HL-60/S4 treated with retinoic acid at 250 ng/mL for 4 days and 3 days (cell line): ENCODE data around the gene KMT2C.
"Not testable (repeated sequence)": the region's sequence is repeated elsewhere in the genome, so short reads cannot be mapped to it uniquely, and the experiment has no call there.

Experiments used
- in situ Hi-C: fragments of 300-500 bp; cut with MboI; formaldehyde crosslinking; loops from 2 replicates; pipeline ENCODE4 v1.7.0; 2022; ENCODE audit warnings: low sequenced_read_pairs

Gene KMT2C

DNA sequence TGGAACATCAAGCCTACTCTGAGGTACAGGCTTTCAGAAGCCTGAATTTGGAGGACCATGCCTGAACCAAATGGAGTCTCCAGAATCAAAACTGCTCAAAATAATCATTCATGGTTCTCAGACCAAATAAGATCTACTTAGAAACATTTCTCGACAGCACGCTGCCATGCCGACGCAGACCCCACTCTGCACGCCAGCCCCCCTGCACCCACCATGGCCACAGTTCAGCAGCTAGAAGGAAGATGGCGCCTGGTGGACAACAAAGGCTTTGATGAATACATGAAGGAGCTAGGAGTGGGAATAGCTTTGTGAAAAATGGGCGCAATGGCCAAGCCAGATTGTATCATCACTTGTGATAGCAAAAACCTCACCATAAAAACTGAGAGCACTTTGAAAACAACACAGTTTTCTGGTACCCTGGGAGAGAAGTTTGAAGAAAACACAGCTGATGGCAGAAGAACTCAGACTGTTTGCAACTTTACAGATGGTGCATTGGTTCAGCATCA lies 6.6 kb upstream of the KMT2C start:
- in situ Hi-C loops, result no loop called here

DNA sequence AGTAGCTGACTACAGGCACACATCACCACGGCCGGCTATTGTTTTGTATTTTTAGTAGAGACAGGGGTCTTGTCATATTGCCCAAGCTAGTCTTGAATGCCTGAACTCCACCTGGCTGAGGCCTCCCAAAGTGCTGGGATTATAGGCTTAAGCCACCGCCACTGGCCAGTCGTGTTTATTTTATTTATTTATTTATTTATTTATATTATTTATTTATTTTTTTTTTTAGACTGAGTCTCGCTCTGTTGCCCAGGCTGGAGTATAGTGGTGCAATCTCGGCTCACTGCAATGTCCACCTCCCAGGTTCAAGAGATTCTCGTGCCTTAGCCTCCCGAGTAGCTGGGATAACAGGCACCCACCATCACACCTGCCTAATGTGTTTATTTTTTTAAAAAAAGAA lies 6.0 kb upstream of the KMT2C start:
- in situ Hi-C loops, result not testable (repeated sequence)

DNA sequence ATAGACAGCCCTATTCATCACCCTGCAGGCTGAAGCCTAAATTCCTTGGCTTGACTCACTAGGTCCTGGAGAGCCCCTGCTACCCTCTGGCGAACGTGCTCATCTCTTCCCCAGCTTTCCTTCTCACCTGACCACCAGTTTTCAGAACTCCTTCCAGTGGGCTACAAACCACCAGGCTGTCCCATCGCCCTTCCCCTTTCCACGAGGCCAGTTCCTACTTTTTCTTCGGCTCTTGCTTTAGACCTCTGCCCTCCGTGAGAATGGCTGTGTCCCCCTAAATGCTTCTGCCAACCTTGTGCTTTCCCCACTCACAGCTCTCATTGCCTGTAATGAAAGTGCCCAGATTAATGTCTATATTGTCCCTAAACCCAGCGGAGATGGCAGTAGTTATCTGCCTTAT lies 5.4 kb upstream of the KMT2C start:
- in situ Hi-C loops, result not testable (repeated sequence)

DNA sequence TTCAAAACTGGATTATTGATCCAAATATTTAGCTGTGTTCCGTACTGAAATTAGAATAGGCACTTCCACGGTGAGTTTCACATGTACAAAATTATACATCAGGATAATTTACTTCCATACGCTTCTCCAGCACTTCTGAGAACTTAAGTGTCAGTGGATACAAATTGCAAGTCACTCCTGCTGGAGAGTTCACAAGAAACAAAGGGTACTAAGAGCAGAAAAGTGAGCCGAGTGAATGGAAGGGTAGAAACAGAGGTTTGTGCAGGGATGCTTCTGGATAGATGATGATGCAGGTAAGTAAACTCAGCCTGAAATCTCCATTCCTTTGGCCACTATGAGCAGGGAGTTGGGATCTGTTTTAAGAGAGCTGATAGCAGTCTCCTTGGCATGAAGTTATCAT lies 2.2 kb upstream of the KMT2C start:
- in situ Hi-C loops, result not testable (repeated sequence)

DNA sequence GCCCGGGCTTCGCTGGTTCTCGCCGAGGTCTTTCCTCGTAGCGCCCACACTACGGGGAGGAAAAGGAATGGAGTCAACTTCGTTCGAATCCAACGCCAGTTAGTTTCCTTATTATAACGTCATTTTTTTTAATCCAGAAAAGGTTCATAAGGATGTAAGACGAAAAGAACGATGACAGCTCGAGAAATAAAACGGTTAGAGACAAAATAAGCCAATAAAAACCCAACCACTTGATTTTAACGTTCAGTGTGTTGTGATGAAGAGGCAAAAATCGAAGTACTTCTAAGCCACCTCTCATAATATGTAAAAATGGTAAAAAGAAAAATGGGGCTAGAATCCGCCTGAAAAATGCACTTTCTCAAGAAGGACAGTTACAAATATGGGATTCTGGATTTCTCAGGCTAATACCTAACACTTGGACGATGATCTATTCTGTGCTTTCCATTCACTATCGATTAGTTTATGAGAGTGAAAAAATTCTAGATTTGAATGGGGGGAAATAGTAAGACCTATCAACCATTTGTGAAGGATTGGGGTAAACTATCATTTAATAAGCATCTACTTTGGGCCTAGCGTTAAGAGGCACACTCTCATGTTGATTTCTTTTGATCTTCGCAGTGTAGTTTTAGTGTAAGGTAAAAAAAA lies 1.2 kb upstream of the KMT2C start:
- in situ Hi-C loops, result not testable (repeated sequence)

DNA sequence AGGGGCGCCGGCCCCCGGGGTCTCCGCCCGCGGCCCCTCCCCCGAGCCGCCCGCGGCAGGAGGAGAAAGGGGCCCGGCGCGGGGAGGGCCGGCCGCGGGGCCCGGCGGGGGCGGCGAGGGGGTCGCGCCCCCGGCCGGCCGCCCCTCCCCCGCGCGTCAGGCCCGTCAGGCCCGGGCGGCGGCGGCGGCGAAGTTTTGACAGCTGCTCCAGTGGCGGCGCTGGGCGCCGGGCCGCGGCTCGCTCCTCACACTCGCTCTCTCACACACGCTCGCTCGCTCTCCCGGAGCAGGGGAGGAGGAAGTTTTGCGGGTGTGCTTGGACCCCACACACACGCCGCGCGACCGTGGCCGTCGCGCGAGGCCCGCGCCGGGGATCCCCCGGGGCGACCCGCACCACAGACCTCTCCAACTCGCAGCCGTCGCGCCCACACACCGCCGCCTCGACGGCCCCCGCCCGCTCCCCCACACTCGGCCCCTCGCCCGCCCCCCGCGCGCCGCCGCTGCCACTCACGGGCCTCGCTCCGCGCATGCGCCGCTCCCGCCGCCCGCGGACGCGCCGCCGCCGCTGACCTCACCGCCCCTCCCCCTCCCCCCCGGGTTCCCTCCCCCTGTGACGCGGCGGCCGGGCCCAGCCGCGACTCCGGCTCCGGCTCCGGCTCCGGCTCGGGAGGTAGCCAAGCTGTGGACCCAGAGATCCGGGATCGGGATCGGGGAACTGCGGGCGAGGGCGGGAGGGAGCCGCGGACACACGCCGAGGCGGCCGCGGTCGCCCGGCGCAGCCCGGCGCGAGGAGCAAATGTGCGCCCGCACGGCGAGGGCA lies 518 bp upstream of the KMT2C start:
- in situ Hi-C loops, result no loop called here

DNA sequence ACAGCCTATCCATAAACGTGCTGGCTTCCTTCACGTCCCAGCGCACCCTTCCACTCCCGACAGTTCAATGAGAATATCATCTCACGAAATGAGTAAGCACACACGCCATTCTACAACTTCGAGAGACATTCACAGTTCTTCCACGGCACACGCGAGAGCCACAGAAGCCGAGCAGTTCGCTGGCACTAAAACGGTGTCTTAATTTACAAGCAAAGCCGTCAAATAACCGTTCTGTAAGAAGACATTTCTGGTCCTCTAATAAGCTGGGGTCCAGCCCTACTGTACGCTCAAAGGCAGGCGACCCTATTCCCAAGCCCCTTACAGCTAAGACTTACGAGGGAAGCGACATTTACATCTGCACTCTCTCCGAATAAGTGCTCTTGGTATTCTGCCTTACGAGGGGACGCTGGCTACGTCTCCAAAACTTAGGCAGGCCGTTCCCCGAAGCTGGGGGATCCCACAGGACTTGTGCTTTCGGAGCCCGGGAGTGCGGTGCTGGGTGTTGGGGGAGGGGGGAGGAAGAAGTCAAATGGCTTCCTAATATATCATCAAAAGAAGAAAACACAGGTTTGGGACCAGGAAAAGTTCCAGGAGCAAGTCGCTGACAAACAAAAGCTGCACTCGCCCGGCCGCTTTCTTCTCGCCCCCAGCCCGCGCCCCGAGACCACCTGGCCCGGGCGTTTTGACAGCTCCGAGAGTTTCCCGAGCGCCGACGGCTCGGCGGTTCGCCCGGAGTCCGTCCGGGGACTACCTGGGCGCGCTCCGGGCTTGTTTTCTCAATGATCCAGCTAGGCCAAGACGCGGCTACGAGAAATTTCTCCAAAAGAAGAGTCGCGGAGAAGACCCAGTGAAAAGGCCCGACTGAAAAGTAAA lies 1.1 kb downstream of the KMT2C start:
- in situ Hi-C loops, result not testable (repeated sequence)

DNA sequence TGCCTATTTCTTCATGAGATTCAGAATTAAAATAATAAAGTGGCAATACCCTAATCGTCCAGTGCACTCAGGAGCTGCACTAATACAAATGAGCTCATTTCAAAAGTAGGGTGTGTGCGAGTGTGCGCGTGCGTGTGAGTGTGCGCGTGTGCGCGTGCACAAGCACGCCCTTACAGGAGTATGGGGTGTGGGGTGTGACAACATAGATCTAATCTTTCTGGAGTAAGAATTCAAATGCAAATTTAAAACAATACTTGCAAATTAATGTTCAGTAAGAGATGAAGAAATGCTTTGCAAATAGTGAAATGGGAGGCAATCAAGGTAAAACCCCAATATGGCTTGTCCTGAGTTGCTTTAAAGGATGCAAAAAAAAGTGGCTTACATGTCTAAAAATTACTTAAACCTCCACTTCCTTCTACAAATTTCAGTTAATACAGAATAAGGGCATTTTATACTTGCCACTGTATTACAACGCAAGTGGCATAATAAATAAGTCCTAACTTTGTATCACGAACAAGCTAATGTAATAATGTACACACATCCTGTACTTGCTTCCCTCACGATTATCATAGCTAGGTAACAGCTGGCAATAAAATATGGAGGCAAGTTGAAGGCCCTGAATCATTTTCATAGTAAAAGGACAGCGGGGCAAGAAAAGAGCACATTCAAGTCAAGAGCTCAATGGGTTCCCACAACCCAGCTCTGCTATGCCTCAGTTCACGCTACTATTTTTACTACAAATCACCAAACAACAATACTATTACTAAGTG lies 1.9 kb downstream of the KMT2C start:
- in situ Hi-C loops, result not testable (repeated sequence)

DNA sequence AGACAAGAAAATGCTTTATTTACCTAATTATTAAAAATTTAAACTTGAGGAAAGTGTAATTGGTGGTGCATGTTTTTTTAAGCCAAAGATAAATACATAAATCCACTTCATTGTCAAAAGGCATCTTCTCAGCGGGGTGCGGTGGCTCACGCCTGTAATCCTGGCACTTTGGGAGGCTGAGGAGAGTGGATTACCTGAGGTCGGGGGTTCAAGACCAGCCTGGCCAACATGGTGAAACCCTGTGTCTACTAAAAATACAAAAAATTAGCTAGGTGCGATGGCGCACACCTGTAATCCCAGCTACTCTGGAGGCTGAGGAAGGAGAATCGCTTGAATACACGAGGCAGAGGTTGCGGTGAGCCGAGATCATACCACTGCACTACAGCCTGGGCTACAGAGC lies 3.1 kb downstream of the KMT2C start:
- in situ Hi-C loops, result not testable (repeated sequence)

DNA sequence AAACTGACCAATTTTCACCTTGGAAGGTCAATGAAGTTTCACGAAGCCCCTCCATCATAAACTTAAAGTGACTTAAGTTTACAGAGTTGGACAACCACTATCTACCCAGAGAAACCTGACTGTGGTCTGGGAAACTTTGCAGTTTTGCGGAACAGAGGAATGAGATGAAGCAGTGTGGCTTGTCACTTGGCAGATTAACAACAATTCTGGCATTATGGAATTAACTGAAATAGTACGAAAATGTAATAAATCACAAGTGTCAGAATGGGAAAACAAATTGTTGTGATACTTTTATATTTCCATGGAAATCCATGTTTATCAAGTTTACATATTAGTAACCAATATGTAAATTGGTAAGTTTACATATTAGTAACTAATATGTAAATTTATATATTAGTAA lies 4.9 kb downstream of the KMT2C start:
- in situ Hi-C loops, result no loop called here

DNA sequence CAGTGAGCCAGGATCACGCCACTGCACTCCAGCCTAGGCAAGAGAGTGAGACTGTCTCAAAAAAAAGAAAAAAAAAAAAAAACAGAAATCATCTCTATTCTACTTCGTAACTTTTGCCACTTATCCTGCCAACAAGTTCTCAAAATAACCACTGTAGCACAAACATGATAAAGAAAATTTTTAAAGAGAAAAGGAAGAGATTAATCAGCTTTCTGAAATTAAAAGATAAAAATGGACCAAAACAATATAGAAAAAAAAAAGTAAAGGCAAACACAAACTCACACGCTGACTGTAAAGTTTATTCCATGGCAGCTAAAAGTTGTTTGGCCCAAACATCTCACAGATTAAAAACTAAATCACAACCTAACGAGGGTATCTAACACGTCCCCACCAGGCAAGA lies 5.7 kb downstream of the KMT2C start:
- in situ Hi-C loops, result not testable (repeated sequence)

DNA sequence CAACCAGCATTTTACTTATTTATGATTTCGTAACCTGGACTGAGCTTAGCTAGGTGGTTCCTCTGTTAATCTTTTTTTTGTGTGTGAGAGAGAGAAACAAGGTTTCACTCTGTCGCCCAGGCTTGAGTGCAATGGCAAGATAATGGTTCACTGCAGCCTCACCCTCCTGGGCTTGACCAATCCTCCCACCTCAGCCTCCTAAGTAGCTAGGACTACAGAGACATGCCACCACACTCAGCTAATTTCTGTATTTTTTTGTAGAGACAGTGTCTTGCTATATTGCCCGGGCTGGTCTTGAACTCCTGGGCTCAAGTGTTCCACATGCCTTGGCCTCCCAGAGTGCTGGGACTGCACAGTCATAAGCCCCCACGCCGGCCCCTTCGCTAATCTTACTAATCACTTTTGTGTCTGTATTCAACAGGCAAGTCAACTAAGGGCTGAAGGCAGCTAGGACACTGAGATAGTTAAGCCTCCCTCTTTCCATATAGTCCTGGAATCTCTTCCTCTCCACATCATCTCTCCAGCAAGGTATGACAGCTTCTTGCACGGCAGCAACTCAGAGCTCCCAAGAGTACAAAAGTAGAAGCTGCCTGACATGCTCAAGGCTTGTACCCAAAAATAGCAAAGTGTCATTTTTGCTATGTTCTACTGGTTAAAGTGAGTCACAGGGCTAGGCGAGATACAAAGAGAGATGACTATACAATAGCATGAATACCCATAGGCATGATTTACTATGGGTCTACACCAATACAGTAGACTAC lies 11.3 kb downstream of the KMT2C start:
- in situ Hi-C loops, result no loop called here

DNA sequence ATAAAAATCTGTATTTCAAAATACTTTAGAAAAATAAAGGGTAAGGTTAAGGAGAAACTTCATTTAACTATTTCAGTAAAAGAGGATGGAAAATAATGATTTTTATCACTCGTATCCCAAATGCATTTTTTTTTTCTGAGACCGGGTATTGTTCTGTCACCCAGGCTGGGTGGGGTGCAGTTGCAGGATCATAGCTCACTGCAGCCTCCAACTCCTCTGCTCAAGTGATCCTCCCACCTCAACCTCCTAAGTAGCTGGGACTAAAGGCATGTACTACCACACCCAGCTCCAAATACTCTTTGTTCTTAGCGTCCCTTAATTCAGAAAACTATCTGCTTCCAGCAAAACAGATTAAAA lies 11.8 kb downstream of the KMT2C start:
- in situ Hi-C loops, result no loop called here

DNA sequence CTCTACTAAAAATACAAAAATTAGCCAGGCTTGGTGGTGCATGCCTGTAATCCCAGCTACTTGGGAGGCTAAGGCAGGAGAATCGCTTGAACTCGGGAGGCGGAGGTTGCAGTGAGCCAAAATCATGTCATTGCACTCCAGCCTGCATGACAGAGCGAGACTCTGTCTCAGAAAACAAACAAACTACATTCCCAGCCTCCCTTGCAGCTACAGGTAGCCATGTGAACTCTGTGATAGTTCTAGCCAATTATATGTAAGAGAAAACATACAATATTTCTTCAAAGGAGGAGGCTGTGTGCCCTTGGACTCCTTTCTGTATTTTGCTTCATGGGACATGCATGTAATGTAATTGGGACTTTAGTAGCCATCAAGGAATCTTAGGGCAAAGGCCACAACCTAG lies 12.6 kb downstream of the KMT2C start:
- in situ Hi-C loops, result not testable (repeated sequence)

DNA sequence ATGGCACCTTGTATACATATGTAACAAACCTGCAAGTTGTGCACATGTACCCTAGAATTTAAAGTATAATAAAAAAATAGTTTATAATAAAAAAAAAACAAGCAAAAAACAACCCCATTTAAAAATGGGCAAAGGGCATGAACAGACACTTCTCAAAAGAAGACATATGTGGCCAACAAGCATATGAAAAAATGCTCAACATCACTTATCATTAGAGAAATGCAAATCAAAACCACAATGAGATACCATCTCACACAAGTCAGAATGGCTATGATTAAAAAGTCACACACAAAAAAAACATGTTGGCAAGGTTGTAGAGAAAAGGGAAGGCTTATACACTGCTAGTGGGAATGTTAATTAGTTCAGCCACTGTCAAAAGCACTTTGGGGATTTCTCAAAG lies 14.9 kb downstream of the KMT2C start:
- in situ Hi-C loops, result not testable (repeated sequence)

DNA sequence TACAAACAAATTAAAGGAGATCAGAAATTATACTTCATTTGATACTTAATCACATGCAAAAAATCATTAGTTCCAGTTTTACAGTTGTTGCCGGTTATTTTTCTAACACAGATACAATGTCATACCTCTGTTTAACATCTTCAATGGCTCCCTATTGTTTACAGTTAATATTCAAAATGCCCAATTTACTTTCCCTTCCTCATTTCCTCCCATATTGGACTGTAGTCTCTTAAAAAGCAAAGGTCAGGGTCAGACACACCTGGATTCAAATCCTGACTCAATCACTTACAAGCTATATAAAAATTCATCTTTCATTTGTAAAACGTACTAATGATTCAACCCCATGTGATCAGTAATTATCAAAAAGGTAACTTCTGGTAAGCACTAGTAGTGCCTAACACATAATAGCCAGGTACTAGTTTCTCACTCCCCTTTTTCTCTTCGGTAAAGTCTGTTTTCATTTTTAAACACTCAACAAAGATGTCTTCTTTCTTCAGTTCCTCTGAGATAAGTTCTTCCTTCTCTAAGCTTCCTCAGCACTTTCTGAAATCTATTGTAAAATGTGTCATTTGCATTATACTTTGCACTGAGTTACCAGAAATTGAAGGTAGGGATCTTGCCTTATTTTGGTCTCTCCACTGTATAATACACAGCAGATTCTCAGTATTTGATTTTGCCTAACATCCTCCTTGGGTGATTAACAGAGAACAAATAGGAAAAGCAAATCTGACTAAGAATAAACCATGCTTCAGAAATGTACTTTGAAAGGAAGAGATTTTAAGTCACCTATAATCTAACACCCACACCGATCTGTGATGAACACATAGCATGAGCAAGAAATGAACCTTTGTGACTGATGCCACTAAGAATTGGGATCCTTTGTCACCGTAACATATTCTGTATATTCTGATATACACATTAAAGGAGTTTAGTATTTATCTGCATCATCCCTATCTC lies 16.1 kb downstream of the KMT2C start:
- in situ Hi-C loops, result no loop called here

DNA sequence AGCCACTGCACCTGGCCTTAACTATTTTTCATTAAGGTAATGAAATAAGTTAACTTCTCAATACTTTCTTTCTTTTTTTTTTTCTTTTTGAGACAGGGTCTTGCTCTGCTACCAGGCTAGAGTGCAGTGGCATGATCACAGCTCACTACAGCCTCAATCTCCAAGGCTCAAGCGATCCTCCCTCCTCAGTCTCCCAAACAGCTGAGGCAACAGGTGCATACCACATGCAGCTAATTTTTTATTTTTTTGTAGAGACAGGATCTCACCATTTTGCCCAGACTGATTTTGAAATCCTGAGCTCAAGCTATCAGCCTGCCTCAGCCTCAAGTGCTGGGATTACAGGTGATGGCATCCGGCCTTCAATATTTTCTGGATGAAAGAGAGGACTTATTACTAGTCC lies 21.0 kb downstream of the KMT2C start:
- in situ Hi-C loops, result no loop called here

DNA sequence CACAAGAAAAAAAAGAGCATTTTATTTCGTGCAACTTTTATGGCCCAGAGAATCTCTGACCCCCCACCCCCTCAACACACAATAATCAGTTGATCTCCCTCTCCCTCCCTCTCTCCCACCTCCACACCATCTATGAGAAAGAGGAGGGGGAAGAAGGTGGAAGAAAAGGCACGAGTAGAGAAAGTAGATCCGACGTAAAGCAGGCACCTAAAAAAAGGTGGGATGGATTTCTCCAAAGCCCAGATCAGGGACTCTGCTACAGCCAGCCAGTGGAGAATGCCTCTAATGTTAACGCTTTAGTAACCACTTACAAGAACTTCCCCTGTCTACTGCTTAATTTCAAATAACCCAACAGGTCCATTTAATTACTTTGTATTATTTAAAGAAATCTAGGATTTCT lies 24.4 kb downstream of the KMT2C start:
- in situ Hi-C loops, result no loop called here

DNA sequence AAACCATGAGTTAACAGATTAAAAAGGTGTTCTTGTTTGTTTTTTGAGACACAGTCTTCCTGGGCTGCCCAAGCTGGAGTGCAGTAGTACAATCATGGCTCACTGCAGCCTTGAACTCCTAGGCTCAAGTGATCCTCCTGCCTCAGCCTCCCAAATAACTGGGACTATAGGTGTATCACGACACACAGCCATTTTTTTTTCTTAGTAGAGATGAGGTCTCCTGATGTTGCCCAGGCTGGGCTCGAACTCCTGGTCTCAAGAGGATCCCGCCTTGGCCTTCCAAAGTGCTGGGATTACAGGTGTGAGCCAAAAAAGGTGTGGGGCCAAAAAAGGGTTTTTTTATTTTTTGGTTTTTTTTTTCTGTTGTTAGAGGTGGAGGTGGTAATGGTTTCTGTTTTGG lies 29.3 kb downstream of the KMT2C start:
- in situ Hi-C loops, result no loop called here
